ENCODE data around the gene MICAL3.

DNA sequence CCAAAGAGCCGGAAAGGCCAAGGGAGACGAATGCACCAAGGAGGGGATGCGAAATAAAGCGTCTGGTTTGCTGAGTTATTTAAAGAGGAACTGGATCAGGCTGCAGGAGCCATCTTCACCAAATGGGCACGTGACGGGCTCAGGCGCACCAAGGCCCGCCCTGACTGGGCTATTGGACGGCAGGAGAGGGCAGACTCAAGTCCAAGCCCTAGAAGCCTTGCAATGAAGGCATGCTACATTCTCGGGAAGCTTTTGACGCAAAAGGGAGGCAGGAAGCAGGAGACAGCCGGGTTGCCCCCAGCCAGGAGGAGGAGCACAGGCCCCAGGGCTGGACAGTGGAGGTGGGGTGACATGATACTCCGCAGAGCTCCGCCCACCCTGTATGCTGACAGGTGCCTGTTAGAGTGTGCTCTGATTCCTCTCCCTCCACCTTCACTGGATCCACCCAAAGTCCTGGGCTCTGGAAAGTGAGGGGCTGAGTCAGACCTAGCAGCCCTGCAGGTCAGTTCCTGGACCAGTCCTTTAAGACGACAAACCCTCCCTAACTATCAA lies 208.6 kb downstream of the MICAL3 start:
- TF ChIP-seq ZNF445 (CRISPR knock-in tag; IDR thresholded peaks at IDR 0.05; ENCODE audit: low read depth) (no peak), FOSL1 (tag; conservative IDR thresholded peaks at IDR 0.05) (no peak)

All from K562 (cell line).